Natural killer cell treated with Interleukin-12 subunit alpha and Interleukin-12 subunit beta and Interleukin-15 and Interleukin-18, amount 100 ng/mL, for 72 hours (primary cell): ENCODE data around the gene C1QTNF5. TPM values are rescaled to one million over a fixed set of nuclear protein-coding genes. Genes with fewer than 3 reads are reported as not detected.
A peak's percentile ranks its signal among the peaks of the same experiment; 100 is the strongest.

ENCODE experiments used
- ATAC-seq, 2 donors: fragments of 150-1000 bp; cut with Tn5 transposase in 1 of 2; sonication (Bioruptor Pico), chemical (Tn5 transposase) in 1 of 2; 2 replicates each; pipeline ENCODE4 v1.10.0; 2021
- DNase-seq: peaks from one replicate; pipeline ENCODE4 v3.0.0; 2022; ENCODE audit warnings: low spot score
- H3K27ac Mint-ChIP-seq, 2 donors: 1 replicate in 1 of 2; 2 replicates in 1 of 2; pipeline ENCODE4 v1.8.0; 2022; ENCODE audit warnings: mixed read lengths in 2 of 2, mild to moderate bottlenecking in 1 of 2, moderate library complexity in 1 of 2
- H3K27me3 Mint-ChIP-seq, 2 donors: 1 replicate in 1 of 2; 2 replicates in 1 of 2; pipeline ENCODE4 v1.8.0; 2022; ENCODE audit warnings: mixed read lengths in 2 of 2
- H3K36me3 Mint-ChIP-seq: one replicate; pipeline ENCODE4 v1.8.0; 2022; ENCODE audit warnings: mixed read lengths
- H3K4me1 Mint-ChIP-seq, 2 donors: 1 replicate in 1 of 2; 2 replicates in 1 of 2; pipeline ENCODE4 v1.8.0; 2022; ENCODE audit warnings: low read depth in 2 of 2, mixed read lengths in 2 of 2, mild to moderate bottlenecking in 1 of 2
- H3K4me3 Mint-ChIP-seq: one replicate; pipeline ENCODE4 v1.8.0; 2022; ENCODE audit warnings: mixed read lengths
- H3K9me3 Mint-ChIP-seq: 2 replicates; pipeline ENCODE4 v1.8.0; 2022; ENCODE audit warnings: mixed read lengths
- total RNA-seq, 2 donors: library from RNA; stranded (reverse); gene quantifications; one replicate each; pipeline ENCODE4 v1.2.3, GENCODE V29; 2022

Gene C1QTNF5
- total RNA-seq, 2 donors from 2014 or later = not detected

DNA sequence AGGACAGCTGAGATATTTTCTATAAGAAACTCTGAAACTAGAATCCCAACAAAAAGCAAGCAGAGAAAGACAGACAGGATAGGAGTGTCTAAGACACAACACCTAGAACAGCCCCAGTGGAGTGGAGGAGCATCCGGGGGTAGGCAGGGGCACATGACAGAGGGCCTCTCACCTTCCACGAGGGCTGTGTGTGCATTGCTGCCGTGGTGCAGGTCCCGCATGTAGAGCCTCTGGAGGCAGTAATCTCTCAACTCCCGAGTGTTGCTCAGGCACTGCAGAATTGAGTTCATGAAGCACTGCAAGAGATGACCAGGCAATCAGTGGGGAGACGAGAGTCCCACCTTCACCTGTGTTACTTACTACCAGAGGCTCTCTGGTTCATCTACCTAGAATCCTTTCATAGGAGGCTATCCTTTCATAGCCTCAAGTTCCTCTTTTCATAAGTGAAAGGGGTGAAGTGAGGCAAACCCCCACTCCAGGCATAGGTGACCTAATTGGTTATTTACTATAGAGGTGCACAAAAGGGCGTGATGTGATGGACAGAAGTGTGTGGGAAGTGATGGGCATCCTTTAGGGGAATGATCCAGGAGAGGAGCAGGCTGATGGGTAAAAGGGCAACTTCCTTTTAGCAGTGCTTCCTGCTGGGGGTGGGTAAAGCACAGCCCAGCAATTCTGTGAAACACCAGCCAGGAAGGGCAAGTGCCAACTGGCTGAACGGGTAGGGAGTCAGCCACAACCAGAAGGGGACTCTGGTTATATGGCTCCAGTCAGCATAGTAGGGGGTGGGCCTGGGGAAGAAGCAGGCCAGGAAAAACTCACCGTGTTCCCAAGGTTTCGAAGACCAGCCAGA is 18.9 kb upstream of the C1QTNF5 start:
- no peaks in the 10 kb centered on the region for H3K36me3 Mint-ChIP-seq
- H3K27me3 Mint-ChIP-seq = peaks cover 51 to 53% of the 10 kb centered on the region in 2 donors
- no peak for DNase-seq
- H3K4me3 Mint-ChIP-seq = no peak overlapping the region
- ATAC-seq = no peak
- no peak overlapping the region for H3K27ac Mint-ChIP-seq
- H3K9me3 Mint-ChIP-seq = peaks cover 2% of the 10 kb centered on the region
- H3K4me1 Mint-ChIP-seq = peaks cover 11 to 19% of the 10 kb centered on the region in 2 donors

DNA sequence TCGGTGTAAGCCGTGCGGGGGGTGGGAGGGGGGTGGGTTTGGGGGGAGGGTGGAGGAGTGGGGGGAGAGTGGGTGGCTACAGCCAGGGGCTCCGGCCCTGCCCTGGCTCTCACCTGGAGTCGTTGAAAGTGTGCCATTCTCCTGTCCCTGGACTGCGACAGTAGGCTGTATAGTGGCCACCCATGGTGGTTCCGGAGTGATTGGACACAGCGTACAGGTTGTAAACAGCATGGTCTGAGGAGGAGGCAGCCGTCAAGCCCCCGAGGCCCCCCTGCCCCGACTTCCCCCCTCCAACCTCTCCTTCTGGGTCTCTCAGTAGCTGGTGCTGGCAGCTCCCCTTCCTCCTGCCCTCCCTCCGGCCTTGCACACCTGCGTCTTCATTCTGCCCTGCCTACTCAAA is 16.4 kb upstream of the C1QTNF5 start:
- DNase-seq = no peak
- Mint-ChIP-seq H3K27me3 (peaks cover 43 to 49% of the 10 kb centered on the region in 2 donors), H3K4me3 (peak overlapping the region; percentile 91), H3K27ac (no peak overlapping the region), H3K36me3 (no peaks in the 10 kb centered on the region), H3K4me1 (peaks cover 8 to 16% of the 10 kb centered on the region in 2 donors), H3K9me3 (no peaks in the 10 kb centered on the region)
- no peak for ATAC-seq

DNA sequence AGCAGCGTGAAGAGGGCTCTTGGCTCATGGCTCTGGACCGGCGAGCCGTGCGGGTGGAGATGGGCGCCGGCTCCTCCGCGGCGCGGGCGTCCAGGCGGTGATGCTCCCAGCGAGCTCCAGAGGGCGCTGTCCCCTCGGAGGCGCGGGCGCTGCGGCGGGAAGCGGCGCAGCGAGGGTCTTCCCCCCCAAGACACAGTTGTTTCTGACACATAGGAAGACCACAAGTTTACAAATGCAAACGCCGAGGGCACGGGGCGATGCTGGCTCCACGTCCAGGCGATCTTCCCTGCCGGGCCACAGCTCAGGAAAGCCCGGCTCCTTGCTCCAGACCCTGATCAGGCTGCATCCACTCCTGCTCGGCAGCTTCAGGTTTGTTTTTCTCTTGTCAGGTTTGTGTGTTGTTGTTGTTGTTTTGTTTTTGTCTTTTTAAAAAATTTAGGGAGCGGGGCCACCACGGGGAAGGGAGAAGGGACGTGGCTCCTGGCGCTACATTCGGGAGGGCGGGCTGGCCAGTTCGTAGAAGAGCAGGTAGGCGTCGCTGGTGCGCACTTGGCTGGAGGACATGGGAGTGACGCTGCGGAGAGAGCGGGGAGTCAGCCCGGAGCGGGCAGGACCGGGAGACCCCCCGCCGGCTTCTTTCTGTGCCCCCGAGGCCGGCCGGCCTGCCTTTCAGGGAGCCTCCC is 15.8 kb upstream of the C1QTNF5 start:
- Mint-ChIP-seq H3K4me1 (peaks cover 9 to 16% of the 10 kb centered on the region in 2 donors), H3K4me3 (peak overlapping the region; percentile 91), H3K9me3 (no peaks in the 10 kb centered on the region), H3K36me3 (no peaks in the 10 kb centered on the region), H3K27me3 (peaks cover 46 to 53% of the 10 kb centered on the region in 2 donors), H3K27ac (peak overlapping the region in 1 of 2 donors; percentile 28)
- DNase-seq = peak; percentile 75
- ATAC-seq = peak; percentile 84 to 88

DNA sequence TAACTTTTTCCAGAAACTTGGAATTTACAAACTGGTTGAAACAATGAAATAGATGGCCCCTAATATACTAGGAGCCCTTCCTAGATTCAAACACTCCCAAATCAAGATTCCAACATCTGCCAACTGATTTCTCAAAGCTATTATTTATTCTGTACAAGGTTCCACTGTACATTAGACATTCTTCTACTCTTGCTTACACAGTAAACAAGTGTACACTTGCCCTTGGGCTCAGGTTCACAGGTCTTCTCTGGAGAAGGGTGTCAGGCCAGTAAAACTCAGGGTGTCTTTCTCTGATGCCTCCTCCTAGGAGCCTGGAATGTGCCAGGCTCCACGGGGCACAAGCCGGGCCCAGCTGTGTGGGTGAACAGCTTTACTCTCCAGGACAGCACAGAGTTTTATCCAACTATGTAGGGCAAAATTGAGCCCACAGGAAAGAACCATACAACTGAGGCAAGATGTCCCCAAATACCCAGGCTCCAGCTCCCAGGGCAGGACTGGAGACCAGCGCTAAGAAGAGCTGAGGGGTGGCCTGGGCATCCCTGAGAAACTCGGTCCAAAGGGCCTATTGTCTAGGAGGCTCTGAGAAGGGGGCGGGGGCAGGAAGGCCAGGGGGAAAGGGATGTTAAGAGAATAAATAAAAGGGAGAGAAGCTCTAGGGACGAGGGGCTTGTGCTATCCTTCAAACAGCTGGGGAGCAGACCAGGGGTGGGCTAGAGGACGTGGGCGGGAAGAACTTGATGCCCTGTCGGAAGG is 14.6 kb upstream of the C1QTNF5 start:
- H3K4me3 Mint-ChIP-seq = no peak overlapping the region
- H3K27ac Mint-ChIP-seq = no peak overlapping the region
- H3K27me3 Mint-ChIP-seq = peaks cover 45 to 61% of the 10 kb centered on the region in 2 donors
- DNase-seq (no peak), ATAC-seq (no peak)
- no peaks in the 10 kb centered on the region for H3K9me3 Mint-ChIP-seq
- no peaks in the 10 kb centered on the region for H3K36me3 Mint-ChIP-seq
- H3K4me1 Mint-ChIP-seq = peaks cover 12 to 16% of the 10 kb centered on the region in 2 donors

DNA sequence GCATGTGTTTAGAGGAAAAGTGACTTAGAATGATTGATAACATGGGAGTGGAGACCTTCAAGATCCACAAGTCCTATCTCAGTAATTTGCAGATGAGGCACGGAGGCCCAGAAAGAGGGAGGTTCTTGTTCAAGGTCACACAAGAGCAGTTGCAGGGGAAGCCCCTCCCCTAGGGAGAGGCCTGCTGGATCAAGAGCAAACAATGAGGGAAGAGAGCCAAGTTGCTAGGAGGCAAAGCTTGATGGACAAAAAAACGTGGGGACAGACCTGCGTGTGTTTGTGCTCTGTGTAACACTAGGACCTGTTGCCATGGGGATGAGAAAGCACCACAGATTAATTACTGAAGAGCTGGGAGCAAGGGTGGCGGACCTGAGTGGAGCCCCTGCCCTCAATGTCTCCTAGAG is 12.2 kb upstream of the C1QTNF5 start:
- peaks cover 37 to 51% of the 10 kb centered on the region in 2 donors for H3K27me3 Mint-ChIP-seq
- H3K4me3 Mint-ChIP-seq = no peak overlapping the region
- H3K9me3 Mint-ChIP-seq = no peaks in the 10 kb centered on the region

DNA sequence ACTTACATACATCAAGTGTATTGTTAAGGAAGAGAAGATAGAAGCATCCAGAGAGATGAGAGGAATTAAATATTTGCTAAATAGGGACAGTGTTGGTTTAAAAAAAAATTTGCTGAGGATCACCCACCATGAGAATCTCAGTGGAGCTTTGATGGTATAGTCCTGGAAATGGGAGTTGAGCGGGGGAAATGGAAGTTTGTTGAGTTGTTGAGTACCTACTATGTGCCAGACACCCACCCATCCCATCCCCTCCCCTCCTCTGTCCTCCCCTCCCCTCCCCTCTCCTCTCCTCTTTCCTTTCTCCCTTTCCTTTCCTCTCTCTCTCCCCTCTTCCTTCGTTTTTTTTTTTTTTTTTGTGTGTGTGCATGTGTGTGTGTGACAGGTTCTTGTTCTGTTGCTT is 10.5 kb upstream of the C1QTNF5 start:
- Mint-ChIP-seq H3K27ac (no peak overlapping the region), H3K9me3 (no peaks in the 10 kb centered on the region), H3K4me1 (peaks cover 3 to 7% of the 10 kb centered on the region in 2 donors), H3K27me3 (peaks cover 35 to 40% of the 10 kb centered on the region in 2 donors), H3K4me3 (no peak overlapping the region), H3K36me3 (no peaks in the 10 kb centered on the region)
- DNase-seq (no peak), ATAC-seq (no peak)

More for the DNA sequence above, 12.2 kb upstream of the C1QTNF5 start:
- Mint-ChIP-seq H3K27ac (no peak overlapping the region), H3K36me3 (no peaks in the 10 kb centered on the region), H3K4me1 (peaks cover 15 to 16% of the 10 kb centered on the region in 2 donors)
- ATAC-seq = no peak
- no peak for DNase-seq

DNA sequence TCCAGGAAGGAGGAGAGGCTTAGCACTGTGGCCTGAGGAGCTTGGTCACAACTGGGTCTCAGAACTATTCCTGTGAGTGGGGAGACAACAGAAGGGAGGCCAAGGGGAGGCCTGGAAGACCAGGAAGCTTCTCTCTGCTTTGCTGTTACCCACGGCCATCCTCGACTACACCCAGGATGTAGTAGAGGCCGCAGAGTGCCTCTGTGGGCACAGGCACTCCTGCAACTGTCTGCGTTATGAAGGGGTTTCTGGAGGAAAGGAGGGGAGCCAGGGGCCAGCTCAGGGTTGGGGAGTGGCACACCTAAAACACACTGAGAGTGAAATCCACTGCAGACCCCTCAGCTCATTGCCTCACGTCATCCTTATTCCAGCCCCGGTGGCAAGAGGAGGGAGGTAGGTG is 9.6 kb upstream of the C1QTNF5 start:
- Mint-ChIP-seq H3K36me3 (no peaks in the 10 kb centered on the region), H3K9me3 (no peaks in the 10 kb centered on the region), H3K4me3 (no peak overlapping the region), H3K27me3 (peaks cover 29 to 37% of the 10 kb centered on the region in 2 donors), H3K27ac (peak overlapping the region in 1 of 2 donors; percentile 57), H3K4me1 (peaks cover 0 to 7% of the 10 kb centered on the region in 2 donors)
- no peak for DNase-seq
- ATAC-seq = no peak

DNA sequence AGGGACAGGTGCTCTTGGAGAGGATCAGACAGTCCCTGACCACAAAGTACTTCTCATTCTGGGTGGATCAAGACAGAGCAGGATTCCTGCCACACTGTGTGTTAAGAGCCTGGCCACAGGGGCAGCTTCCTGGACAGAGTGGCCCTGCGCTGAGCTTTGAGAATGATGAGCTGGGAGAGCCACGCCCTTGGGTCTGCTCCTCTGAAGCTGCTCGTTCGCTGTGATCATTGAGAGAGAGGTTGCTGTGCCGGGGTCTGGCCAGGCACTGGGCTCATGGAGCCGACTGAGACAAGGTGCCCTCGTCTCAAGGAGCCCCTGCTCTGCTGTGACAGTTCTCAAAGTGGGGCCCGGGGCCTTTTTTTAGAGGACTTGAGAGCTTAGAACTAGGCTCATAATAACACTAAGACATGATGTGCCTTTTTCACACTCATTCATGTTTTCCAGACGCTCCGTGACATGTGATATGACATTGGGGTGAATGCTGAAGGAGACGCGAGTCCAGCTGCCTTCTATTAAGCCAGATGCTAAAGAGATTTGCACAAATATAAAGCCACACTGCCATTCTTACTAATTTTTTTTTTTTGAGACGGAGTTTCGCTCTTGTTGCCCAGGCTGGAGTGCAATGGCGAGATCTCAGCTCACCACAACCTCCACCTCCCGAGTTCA is 7.4 kb upstream of the C1QTNF5 start:
- H3K9me3 Mint-ChIP-seq = no peaks in the 10 kb centered on the region
- H3K27me3 Mint-ChIP-seq = peaks cover 31 to 33% of the 10 kb centered on the region in 2 donors
- H3K27ac Mint-ChIP-seq = no peak overlapping the region
- DNase-seq (no peak), ATAC-seq (no peak)
- H3K4me1 Mint-ChIP-seq = peaks cover 0 to 7% of the 10 kb centered on the region in 2 donors
- H3K36me3 Mint-ChIP-seq = no peaks in the 10 kb centered on the region
- H3K4me3 Mint-ChIP-seq = no peak overlapping the region

DNA sequence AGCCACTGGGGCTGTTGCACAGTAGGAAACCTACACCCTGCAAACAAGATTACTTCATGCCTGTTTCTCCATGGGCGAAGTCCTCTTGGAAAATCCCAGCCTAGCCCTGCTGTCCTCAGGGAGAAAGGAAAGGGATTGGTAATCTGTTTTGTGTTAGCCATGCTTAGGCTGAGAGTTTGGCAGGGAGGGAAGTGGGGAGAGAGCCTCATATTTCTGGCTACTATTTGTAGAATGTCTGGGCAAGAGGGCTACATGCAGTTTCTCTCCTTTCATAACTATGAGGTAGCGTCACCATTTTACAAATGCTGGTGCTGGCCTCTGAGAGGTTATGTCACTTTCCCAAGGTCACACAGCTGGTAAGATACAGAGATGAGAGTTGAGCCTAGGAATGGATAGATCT is 6.6 kb upstream of the C1QTNF5 start:
- no peaks in the 10 kb centered on the region for H3K9me3 Mint-ChIP-seq
- H3K4me1 Mint-ChIP-seq = peaks cover 0 to 7% of the 10 kb centered on the region in 2 donors
- no peak overlapping the region for H3K27ac Mint-ChIP-seq
- peaks cover 28 to 32% of the 10 kb centered on the region in 2 donors for H3K27me3 Mint-ChIP-seq
- no peak for ATAC-seq
- no peak for DNase-seq
- H3K4me3 Mint-ChIP-seq = no peak overlapping the region
- no peaks in the 10 kb centered on the region for H3K36me3 Mint-ChIP-seq

DNA sequence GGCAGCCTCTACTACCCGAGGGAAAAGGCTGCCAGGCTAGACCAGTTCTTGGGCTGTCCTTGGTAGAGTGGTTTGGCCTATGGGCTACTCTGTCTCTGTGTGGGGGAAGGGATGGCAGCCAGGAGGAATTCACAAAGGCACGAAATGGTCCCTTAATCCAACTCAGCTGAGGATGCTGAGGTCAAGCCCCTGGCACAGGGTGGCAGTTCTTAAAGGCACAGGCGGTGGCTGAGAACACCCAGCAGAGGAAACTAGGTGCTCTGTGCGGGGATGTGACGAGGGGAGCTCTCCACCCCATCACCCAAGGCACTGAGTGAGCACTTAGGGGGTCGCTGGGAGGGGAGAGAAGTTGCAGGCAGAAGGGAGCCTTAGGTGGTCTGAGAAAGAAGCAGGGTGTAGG is 5.9 kb upstream of the C1QTNF5 start, which contains the start of gene MFRP:
Gene MFRP (minus strand): TSS at position 101 of the 400 bp plus-strand sequence. CDS start 192 bp downstream, outside the sequence.
- no peaks in the 10 kb centered on the region for H3K9me3 Mint-ChIP-seq
- peaks cover 0 to 7% of the 10 kb centered on the region in 2 donors for H3K4me1 Mint-ChIP-seq
- no peak for DNase-seq
- H3K27ac Mint-ChIP-seq = no peak within 1 kb of the TSS
- H3K4me3 Mint-ChIP-seq = no peak within 1 kb of the TSS
- H3K27me3 Mint-ChIP-seq = peaks cover 26% of the 10 kb centered on the region in 2 donors
- ATAC-seq = no peak
- no peaks in the 10 kb centered on the region for H3K36me3 Mint-ChIP-seq

DNA sequence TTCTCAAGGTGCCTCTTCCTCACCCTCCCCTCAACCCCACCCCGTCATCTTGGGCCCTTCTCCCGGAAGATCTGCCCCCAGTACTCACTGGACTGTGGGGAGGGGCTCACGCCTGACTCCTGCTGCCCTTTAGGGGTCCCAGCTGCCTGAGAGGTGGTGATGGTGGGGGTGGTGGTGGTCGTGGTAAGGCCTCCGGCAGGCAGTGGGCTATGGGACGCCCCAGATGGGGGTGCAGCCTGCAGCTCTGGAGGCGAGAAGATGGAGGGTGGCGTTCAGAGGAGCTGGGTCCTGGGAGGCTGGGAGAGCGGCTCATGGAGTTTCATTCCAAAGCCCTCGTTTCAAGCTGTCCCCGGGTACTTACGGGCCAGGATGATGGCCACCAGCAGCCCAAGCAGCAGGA is 5.0 kb upstream of the C1QTNF5 start:
- H3K27ac Mint-ChIP-seq = no peak overlapping the region
- no peak for DNase-seq
- H3K9me3 Mint-ChIP-seq = no peaks in the 10 kb centered on the region
- H3K4me1 Mint-ChIP-seq = peaks cover 5 to 7% of the 10 kb centered on the region in 2 donors
- no peak overlapping the region for H3K4me3 Mint-ChIP-seq
- peaks cover 24% of the 10 kb centered on the region in 2 donors for H3K27me3 Mint-ChIP-seq
- no peaks in the 10 kb centered on the region for H3K36me3 Mint-ChIP-seq
- ATAC-seq = no peak

DNA sequence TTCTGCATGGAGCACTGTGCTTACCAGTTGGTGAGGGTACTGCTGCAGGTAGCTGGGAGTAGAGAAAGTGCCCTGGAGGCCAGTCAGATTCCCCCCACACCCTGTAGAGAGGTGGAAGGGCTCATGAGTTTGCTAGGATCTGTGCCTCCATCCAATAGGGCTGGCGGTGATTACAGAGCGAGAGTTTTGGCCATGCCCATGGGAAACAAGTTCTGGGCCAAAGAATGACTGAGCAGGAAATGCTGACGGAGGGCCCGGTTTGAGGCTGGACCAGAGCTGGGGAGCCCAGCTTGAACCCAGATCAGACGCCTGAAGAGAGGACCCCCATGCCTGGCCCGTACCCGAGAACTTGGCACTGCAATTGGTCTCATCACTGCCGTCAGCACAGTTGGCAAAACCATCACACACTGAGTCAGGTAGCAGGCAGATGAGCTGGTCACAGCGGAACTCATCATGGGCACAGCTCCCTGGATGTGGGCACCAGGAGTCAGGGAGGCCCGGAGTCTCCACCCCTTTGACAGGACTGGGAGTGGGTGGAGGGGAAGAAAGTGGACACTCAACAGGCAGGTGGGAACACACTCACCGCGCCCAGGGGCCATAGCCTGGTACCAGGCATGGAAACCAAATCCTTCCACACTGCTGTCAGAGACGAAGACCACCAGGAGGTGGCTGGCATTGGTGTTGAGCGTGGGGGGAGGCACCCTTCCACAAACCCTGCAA is 3.8 kb upstream of the C1QTNF5 start:
- Mint-ChIP-seq H3K27ac (no peak overlapping the region), H3K9me3 (no peaks in the 10 kb centered on the region), H3K36me3 (no peaks in the 10 kb centered on the region), H3K27me3 (peaks cover 21 to 26% of the 10 kb centered on the region in 2 donors), H3K4me3 (no peak overlapping the region), H3K4me1 (peaks cover 4 to 5% of the 10 kb centered on the region in 2 donors)
- ATAC-seq = no peak
- no peak for DNase-seq
